Loucy (cell line): Measurements from ENCODE around the gene UBE2J2.

Experiments used
- H2AFZ ChIP-seq: fragments of 200-600 bp; sonication (generic); 2 replicates; pipeline ENCODE4 v1.6.0; 2016; ENCODE audit warnings: antibody characterized with exemption, mild to moderate bottlenecking, low read length, moderate library complexity
- H3F3A ChIP-seq: fragments of 200-600 bp; 2 replicates; pipeline ENCODE4 v1.6.0; 2016; ENCODE audit warnings: antibody characterized with exemption, low read depth, mild to moderate bottlenecking
- H3K27me3 ChIP-seq: fragments of 200-600 bp; sonication (generic); 2 replicates; pipeline ENCODE4 v1.6.1; 2014; ENCODE audit warnings: low read length, mild to moderate bottlenecking; ENCODE audit not compliant: insufficient read depth, poor library complexity, severe bottlenecking
- H3K36me3 ChIP-seq: fragments of 200-600 bp; sonication (generic); 2 replicates; pipeline ENCODE4 v1.6.1; 2016; ENCODE audit warnings: low read length; ENCODE audit not compliant: insufficient read depth
- H3K4me1 ChIP-seq: fragments of 200-600 bp; sonication (generic); 2 replicates; pipeline ENCODE4 v1.5.1; 2014; ENCODE audit warnings: low read length, mild to moderate bottlenecking; ENCODE audit not compliant: insufficient read depth, poor library complexity, severe bottlenecking
- H3K4me2 ChIP-seq: fragments of 200-600 bp; sonication (generic); 2 replicates; pipeline ENCODE4 v1.6.0; 2014; ENCODE audit warnings: antibody characterized with exemption, low read length, low read depth, mild to moderate bottlenecking; ENCODE audit not compliant: poor library complexity, severe bottlenecking
- H3K4me3 ChIP-seq: fragments of 200-600 bp; sonication (generic); 2 replicates; pipeline ENCODE4 v1.5.1; 2014; ENCODE audit warnings: low read length, mild to moderate bottlenecking, mixed read lengths; ENCODE audit not compliant: poor library complexity, severe bottlenecking
- H3K79me2 ChIP-seq: fragments of 200-600 bp; sonication (generic); 2 replicates; pipeline ENCODE4 v1.6.1; 2014; ENCODE audit warnings: low read length; ENCODE audit not compliant: insufficient read depth
- H3K9ac ChIP-seq: fragments of 200-600 bp; sonication (generic); 2 replicates; pipeline ENCODE4 v1.6.0; 2014; ENCODE audit warnings: mild to moderate bottlenecking, low read depth, low read length, moderate library complexity; ENCODE audit not compliant: poor library complexity, severe bottlenecking
- H3K9me2 ChIP-seq: fragments of 200-600 bp; sonication (generic); replicated peaks from 2 replicates; pipeline ENCODE4 v1.6.1; 2016; ENCODE audit warnings: low read depth, low read length, mixed read lengths
- H3K9me3 ChIP-seq: fragments of 200-600 bp; sonication (generic); 2 replicates; pipeline ENCODE4 v1.6.1; 2014; ENCODE audit warnings: mild to moderate bottlenecking, antibody characterized with exemption, low read length, low read depth; ENCODE audit not compliant: insufficient read depth
- H4K20me1 ChIP-seq: fragments of 200-600 bp; sonication (generic); 2 replicates; pipeline ENCODE4 v1.6.0; 2014; ENCODE audit warnings: antibody characterized with exemption, low read length, mild to moderate bottlenecking; ENCODE audit not compliant: insufficient read depth, poor library complexity, severe bottlenecking
- CTCF ChIP-seq: fragments of 200-600 bp; sonication (generic); conservative IDR thresholded peaks from 2 replicates; pipeline ENCODE4 v1.5.1; 2014; ENCODE audit warnings: mild to moderate bottlenecking, antibody characterized with exemption, low read length
- EZH2phosphoT487 ChIP-seq: fragments of 200-600 bp; IDR thresholded peaks from 2 replicates; pipeline ENCODE4 v1.6.1; 2018; ENCODE audit warnings: antibody characterized with exemption, mild to moderate bottlenecking, moderate library complexity, borderline replicate concordance

The UBE2J2 gene

GRCh38 chr1:1223891-1224290, 49.8 kb downstream of the UBE2J2 start:
- Histone ChIP-seq H3K36me3 (peaks cover 40% of the 10 kb centered on the region; the same call in 1 of the 2 replicates), H2AFZ (no peak overlapping the region), H3F3A (no peaks in the 10 kb centered on the region), H3K9me3 (no peaks in the 10 kb centered on the region), H3K79me2 (peaks cover 44% of the 10 kb centered on the region), H3K9ac (no peak overlapping the region), H3K4me3 (no peak overlapping the region), H3K4me1 (peaks cover 11% of the 10 kb centered on the region), H3K4me2 (no peak overlapping the region), H3K9me2 (no peaks in the 10 kb centered on the region), H4K20me1 (peaks cover 29% of the 10 kb centered on the region), H3K27me3 (no peaks in the 10 kb centered on the region)
- TF ChIP-seq CTCF (no peak), EZH2phosphoT487 (no peak)

- Histone ChIP-seq H3K4me1 (peaks cover 5% of the 10 kb centered on the region), H3K79me2 (peaks cover 38% of the 10 kb centered on the region), H3K4me2 (no peak overlapping the region), H3K9ac (no peak overlapping the region), H2AFZ (no peak overlapping the region), H3K27me3 (no peaks in the 10 kb centered on the region), H3F3A (no peaks in the 10 kb centered on the region), H3K9me3 (no peaks in the 10 kb centered on the region), H3K9me2 (no peaks in the 10 kb centered on the region), H3K36me3 (peaks cover 41% of the 10 kb centered on the region; the same call in 1 of the 2 replicates), H4K20me1 (peaks cover 23% of the 10 kb centered on the region), H3K4me3 (no peak overlapping the region)
- TF ChIP-seq CTCF (no peak), EZH2phosphoT487 (no peak)
Observed at GRCh38 chr1:1223321-1223720, 50.3 kb downstream of the UBE2J2 start.

- Histone ChIP-seq H3K79me2 (peaks cover 32% of the 10 kb centered on the region; the same call in 1 of the 2 replicates), H2AFZ (no peak overlapping the region), H3F3A (no peaks in the 10 kb centered on the region), H4K20me1 (peaks cover 20% of the 10 kb centered on the region), H3K4me1 (peaks cover 5% of the 10 kb centered on the region), H3K9me2 (no peaks in the 10 kb centered on the region), H3K4me3 (no peak overlapping the region), H3K27me3 (no peaks in the 10 kb centered on the region), H3K36me3 (peaks cover 46% of the 10 kb centered on the region; the same call in 1 of the 2 replicates), H3K4me2 (no peak overlapping the region), H3K9me3 (no peaks in the 10 kb centered on the region), H3K9ac (no peak overlapping the region)
- TF ChIP-seq EZH2phosphoT487 (no peak), CTCF (no peak)
Observed at GRCh38 chr1:1222575-1223225, 51.0 kb downstream of the UBE2J2 start.
